ENCODE measurements around the gene CPXM2.

Gene CPXM2

GRCh38 chr10:123869020-123869414, 22.6 kb downstream of the CPXM2 start:
- no peak for TF ChIP-seq CTCF (IDR thresholded peaks at IDR 0.05)

GRCh38 chr10:123868038-123869019, 23.3 kb downstream of the CPXM2 start:
- no peak for TF ChIP-seq CTCF (IDR thresholded peaks at IDR 0.05)

GRCh38 chr10:123865880-123866279, 25.7 kb downstream of the CPXM2 start:
- TF ChIP-seq CTCF (IDR thresholded peaks at IDR 0.05): no peak

- no peak for TF ChIP-seq CTCF (IDR thresholded peaks at IDR 0.05)
These were observed 26.3 kb downstream of the CPXM2 start for GRCh38 chr10:123865350-123865749.

GRCh38 chr10:123864923-123865322, 26.7 kb downstream of the CPXM2 start:
- no peak for TF ChIP-seq CTCF (IDR thresholded peaks at IDR 0.05)

GRCh38 chr10:123863721-123864482, 27.7 kb downstream of the CPXM2 start:
- TF ChIP-seq CTCF (IDR thresholded peaks at IDR 0.05): no peak

- no peak for TF ChIP-seq CTCF (IDR thresholded peaks at IDR 0.05)
These were observed 28.4 kb downstream of the CPXM2 start for GRCh38 chr10:123863183-123863575.
